ENCODE data around the gene CHCHD3.

DNA sequence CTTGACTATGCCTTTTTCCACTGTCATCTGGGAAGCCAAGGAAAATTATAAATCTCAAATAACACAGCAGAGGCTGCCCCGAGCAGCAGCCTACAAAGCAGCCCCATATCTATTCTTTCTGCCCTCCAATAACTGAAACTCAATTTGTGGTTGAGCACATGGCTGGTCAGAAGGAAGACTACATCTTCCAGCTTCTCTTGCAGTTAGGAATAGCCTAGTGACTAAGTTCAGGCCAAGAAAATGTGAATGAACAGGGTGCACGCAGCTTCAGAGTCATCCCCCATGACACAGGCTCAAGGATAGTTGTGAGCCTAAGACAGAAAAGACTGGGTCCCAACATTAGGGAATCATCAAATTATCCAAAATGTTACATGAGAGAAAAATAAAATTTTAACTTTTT lies 42.3 kb downstream of the CHCHD3 start:
- TF ChIP-seq, protein P1, sequence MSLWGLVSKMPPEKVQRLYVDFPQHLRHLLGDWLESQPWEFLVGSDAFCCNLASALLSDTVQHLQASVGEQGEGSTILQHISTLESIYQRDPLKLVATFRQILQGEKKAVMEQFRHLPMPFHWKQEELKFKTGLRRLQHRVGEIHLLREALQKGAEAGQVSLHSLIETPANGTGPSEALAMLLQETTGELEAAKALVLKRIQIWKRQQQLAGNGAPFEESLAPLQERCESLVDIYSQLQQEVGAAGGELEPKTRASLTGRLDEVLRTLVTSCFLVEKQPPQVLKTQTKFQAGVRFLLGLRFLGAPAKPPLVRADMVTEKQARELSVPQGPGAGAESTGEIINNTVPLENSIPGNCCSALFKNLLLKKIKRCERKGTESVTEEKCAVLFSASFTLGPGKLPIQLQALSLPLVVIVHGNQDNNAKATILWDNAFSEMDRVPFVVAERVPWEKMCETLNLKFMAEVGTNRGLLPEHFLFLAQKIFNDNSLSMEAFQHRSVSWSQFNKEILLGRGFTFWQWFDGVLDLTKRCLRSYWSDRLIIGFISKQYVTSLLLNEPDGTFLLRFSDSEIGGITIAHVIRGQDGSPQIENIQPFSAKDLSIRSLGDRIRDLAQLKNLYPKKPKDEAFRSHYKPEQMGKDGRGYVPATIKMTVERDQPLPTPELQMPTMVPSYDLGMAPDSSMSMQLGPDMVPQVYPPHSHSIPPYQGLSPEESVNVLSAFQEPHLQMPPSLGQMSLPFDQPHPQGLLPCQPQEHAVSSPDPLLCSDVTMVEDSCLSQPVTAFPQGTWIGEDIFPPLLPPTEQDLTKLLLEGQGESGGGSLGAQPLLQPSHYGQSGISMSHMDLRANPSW (CRISPR knock-in tag; conservative IDR thresholded peaks at IDR 0.05; ENCODE audit: low read depth): no peak
- TF ChIP-seq, protein P2, sequence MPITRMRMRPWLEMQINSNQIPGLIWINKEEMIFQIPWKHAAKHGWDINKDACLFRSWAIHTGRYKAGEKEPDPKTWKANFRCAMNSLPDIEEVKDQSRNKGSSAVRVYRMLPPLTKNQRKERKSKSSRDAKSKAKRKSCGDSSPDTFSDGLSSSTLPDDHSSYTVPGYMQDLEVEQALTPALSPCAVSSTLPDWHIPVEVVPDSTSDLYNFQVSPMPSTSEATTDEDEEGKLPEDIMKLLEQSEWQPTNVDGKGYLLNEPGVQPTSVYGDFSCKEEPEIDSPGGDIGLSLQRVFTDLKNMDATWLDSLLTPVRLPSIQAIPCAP (CRISPR knock-in tag; IDR thresholded peaks at IDR 0.05): no peak
- TF ChIP-seq, protein P3, sequence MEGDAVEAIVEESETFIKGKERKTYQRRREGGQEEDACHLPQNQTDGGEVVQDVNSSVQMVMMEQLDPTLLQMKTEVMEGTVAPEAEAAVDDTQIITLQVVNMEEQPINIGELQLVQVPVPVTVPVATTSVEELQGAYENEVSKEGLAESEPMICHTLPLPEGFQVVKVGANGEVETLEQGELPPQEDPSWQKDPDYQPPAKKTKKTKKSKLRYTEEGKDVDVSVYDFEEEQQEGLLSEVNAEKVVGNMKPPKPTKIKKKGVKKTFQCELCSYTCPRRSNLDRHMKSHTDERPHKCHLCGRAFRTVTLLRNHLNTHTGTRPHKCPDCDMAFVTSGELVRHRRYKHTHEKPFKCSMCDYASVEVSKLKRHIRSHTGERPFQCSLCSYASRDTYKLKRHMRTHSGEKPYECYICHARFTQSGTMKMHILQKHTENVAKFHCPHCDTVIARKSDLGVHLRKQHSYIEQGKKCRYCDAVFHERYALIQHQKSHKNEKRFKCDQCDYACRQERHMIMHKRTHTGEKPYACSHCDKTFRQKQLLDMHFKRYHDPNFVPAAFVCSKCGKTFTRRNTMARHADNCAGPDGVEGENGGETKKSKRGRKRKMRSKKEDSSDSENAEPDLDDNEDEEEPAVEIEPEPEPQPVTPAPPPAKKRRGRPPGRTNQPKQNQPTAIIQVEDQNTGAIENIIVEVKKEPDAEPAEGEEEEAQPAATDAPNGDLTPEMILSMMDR (IDR thresholded peaks at IDR 0.05): no peak
- no peak for TF ChIP-seq KAT7 (CRISPR knock-in tag; IDR thresholded peaks at IDR 0.05; ENCODE audit: borderline replicate concordance)
- TF ChIP-seq, protein P4, sequence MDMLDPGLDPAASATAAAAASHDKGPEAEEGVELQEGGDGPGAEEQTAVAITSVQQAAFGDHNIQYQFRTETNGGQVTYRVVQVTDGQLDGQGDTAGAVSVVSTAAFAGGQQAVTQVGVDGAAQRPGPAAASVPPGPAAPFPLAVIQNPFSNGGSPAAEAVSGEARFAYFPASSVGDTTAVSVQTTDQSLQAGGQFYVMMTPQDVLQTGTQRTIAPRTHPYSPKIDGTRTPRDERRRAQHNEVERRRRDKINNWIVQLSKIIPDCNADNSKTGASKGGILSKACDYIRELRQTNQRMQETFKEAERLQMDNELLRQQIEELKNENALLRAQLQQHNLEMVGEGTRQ (CRISPR knock-in tag; IDR thresholded peaks at IDR 0.05): no peak
- no peak for TF ChIP-seq NR2C2 (CRISPR knock-in tag; IDR thresholded peaks at IDR 0.05)
- TF ChIP-seq FOXP1 (CRISPR knock-in tag; IDR thresholded peaks at IDR 0.05; ENCODE audit: borderline replicate concordance): no peak
- no peak for TF ChIP-seq SMAD4 (CRISPR knock-in tag; IDR thresholded peaks at IDR 0.05)
- TF ChIP-seq ZNF263 (CRISPR knock-in tag; IDR thresholded peaks at IDR 0.05; ENCODE audit: low read depth): no peak

All from WTC11 (cell line).